HEK293T (cell line): ENCODE results near the gene TBX2.

Experiments
- ARNT ChIP-seq: fragments of 450-650 bp; IDR thresholded peaks from 2 replicates; pipeline ENCODE4 v1.6.1; 2017; ENCODE audit warnings: mild to moderate bottlenecking
- BHLHE40 ChIP-seq: fragments of 450-650 bp; IDR thresholded peaks from 2 replicates; pipeline ENCODE4 v1.6.1; 2016; ENCODE audit warnings: mild to moderate bottlenecking, moderate library complexity, borderline replicate concordance
- ELF4 ChIP-seq: fragments of 450-650 bp; IDR thresholded peaks from 2 replicates; pipeline ENCODE4 v1.6.1; 2017; ENCODE audit warnings: antibody characterized with exemption
- FOXK2 ChIP-seq: fragments of 450-650 bp; IDR thresholded peaks from 2 replicates; pipeline ENCODE4 v1.6.1; 2016; ENCODE audit warnings: mild to moderate bottlenecking
- FOXM1 ChIP-seq: fragments of 450-650 bp; IDR thresholded peaks from 2 replicates; pipeline ENCODE4 v1.6.1; 2017; ENCODE audit warnings: mild to moderate bottlenecking, borderline replicate concordance
- LEF1 ChIP-seq: fragments of 450-650 bp; IDR thresholded peaks from 2 replicates; pipeline ENCODE4 v1.6.1; 2017; ENCODE audit warnings: mild to moderate bottlenecking, borderline replicate concordance
- SP1 ChIP-seq: fragments of 450-650 bp; IDR thresholded peaks from 2 replicates; pipeline ENCODE4 v1.6.1; 2017
- SUZ12 ChIP-seq: fragments of 450-650 bp; IDR thresholded peaks from 2 replicates; pipeline ENCODE4 v1.6.1; 2016; ENCODE audit warnings: mild to moderate bottlenecking
- TARDBP ChIP-seq: fragments of 450-650 bp; IDR thresholded peaks from 2 replicates; pipeline ENCODE4 v1.6.1; 2016
- ZNF384 ChIP-seq: fragments of 450-650 bp; IDR thresholded peaks from 2 replicates; pipeline ENCODE4 v1.6.1; 2016

DNA sequence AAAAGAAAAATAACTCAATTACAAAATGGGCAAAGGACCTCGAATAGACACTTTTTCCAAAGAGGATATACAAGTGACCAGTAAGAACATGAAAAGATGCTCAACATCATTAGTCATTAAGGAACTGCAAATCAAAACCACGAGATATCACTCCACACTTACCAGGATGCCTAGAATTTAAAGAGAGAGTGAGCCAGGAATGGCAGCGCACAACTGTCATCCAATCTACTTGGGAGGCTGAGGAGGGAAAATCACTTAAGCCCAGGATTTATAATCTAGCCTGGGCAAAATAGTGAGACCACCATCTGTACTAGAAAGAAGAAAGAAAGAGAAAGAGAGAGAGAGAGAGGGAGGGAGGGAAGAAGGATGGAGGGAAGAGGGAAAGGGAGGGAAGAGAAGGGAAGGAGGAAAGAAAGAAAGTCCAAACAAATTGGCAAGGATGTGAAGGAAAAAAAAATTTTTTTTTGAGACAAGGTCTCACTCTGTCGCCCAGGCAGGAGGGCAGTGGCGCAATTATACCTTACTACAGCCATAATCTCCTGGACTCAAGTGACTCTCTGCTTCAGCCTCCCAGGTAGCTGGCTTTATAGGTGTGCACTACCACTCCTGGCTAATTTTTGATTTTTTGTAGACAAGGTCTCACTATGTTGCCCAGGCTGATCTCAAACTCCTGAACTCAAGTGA, 22.6 kb downstream of the TBX2 start:
- TF ChIP-seq TARDBP (no peak), SP1 (no peak), FOXK2 (no peak), FOXM1 (no peak), BHLHE40 (no peak), LEF1 (no peak), ELF4 (no peak), ZNF384 (no peak), SUZ12 (no peak), ARNT (no peak)
